Measurements from ENCODE around the gene TBC1D5. TPM values are rescaled to one million over a fixed set of nuclear protein-coding genes. Genes with fewer than 3 reads are reported as not detected.

Gene TBC1D5
- total and polyA plus RNA-seq, 2 of the 8 experiments (the other 6 are each of a cell fraction or from before 2014, with no cell fraction given): 11.0 to 22.9 TPM

GRCh38 chr3:17724948-17725347 is 17.5 kb downstream of the TBC1D5 start:
- 93% methylated on average over 1 of the region's 1 CpG; no CpG with 5 or more reads in 1 of the 2 experiments for WGBS, 2 experiments (ENCODE audit: extremely low coverage in 1 of 2, insufficient coverage in 1 of 2, insufficient read length in 1 of 2, insufficient replicate concordance in 2 of 2, low coverage in 1 of 2, low lambda C conversion rate in 2 of 2, missing lambda C conversion rate in 1 of 2)
- no peak overlapping the region for H3K14ac ChIP-seq (ENCODE audit: insufficient read length)
- H3K4me1 ChIP-seq (replicated peaks in 1 of 4; ENCODE audit: control insufficient read depth in 3 of 4, insufficient read depth in 4 of 4, low read length in 3 of 4): no peaks in the 10 kb centered on the region
- no peak for FAIRE-seq
- CTCF ChIA-PET (ENCODE audit: partially characterized antibody): no interaction called here
- no peak overlapping the region for H3K4ac ChIP-seq (replicated peaks; ENCODE audit: insufficient read length, low read depth, low read length)
- H2BK120ac ChIP-seq (replicated peaks; ENCODE audit: low read depth, low read length): no peak overlapping the region
- no peak overlapping the region for H3K4me2 ChIP-seq (ENCODE audit: insufficient read depth in 1 of 2, low read depth in 2 of 2, low read length in 2 of 2)
- no peak overlapping the region for H3K18ac ChIP-seq (ENCODE audit: extremely low read depth, low read length)
- no peak overlapping the region for H3K27ac ChIP-seq (ENCODE audit: low read depth, low read length)
- H3K9ac ChIP-seq (replicated peaks in 1 of 4; ENCODE audit: extremely low read depth in 1 of 4, low read depth in 3 of 4, low read length in 3 of 4): no peak overlapping the region
- H4K5ac ChIP-seq (ENCODE audit: insufficient read length, low read depth, low read length): no peak overlapping the region
- H2BK20ac ChIP-seq (ENCODE audit: low read length): no peak overlapping the region
- no peak overlapping the region for H4K91ac ChIP-seq (replicated peaks; ENCODE audit: insufficient read length, low read length)
- no peak overlapping the region for H2AFZ ChIP-seq (ENCODE audit: low read length)
- no peaks in the 10 kb centered on the region for H4K20me1 ChIP-seq (replicated peaks in 1 of 2; ENCODE audit: control insufficient read depth in 1 of 2, insufficient read depth in 2 of 2, low read length in 2 of 2)
- no peak overlapping the region for H2BK12ac ChIP-seq (ENCODE audit: low read depth, low read length)
- H3K4me3 ChIP-seq (ENCODE audit: extremely low read depth in 1 of 4, insufficient read depth in 2 of 4, low read depth in 3 of 4, low read length in 4 of 4): no peak overlapping the region
- 0 out of 4 replicates have a peak, but pooled peaks cover 0 to 5% of the 10 kb centered on the region in 2 experiments for H3K79me2 ChIP-seq (ENCODE audit: control insufficient read depth in 1 of 2, insufficient read depth in 2 of 2, low read length in 2 of 2)
- H2BK15ac ChIP-seq (ENCODE audit: low read length): no peak overlapping the region
- TF ChIP-seq TAF7 (optimal IDR thresholded peaks at IDR 0.05; ENCODE audit: borderline replicate concordance, low read depth, low read length) (no peak), MAFK (IDR thresholded peaks at IDR 0.05; ENCODE audit: low read depth, low read length) (no peak), CEBPB (IDR thresholded peaks at IDR 0.05; ENCODE audit: low read depth, low read length) (no peak), EP300 (IDR thresholded peaks at IDR 0.05; ENCODE audit: borderline replicate concordance in 1 of 2, low read depth in 2 of 2, low read length in 2 of 2) (no peak), SP2 (IDR thresholded peaks at IDR 0.05; ENCODE audit: low read length) (no peak), NANOG (IDR thresholded peaks at IDR 0.05; ENCODE audit: insufficient read depth, low read depth, low read length, poor library complexity, severe bottlenecking) (no peak), SIRT6 (IDR thresholded peaks at IDR 0.05; ENCODE audit: low read length) (no peak)
- DNase-seq (ENCODE audit: low read depth in 1 of 2, low spot score in 2 of 2): no peak
- H3K23me2 ChIP-seq (ENCODE audit: low read depth, low read length): no peaks in the 10 kb centered on the region; the same call in 1 of the 2 replicates
- H3K79me1 ChIP-seq (ENCODE audit: low read depth, low read length): no peaks in the 10 kb centered on the region
- no peak overlapping the region for H4K8ac ChIP-seq (ENCODE audit: extremely low read depth, insufficient read depth, low read length)
- H2BK5ac ChIP-seq (ENCODE audit: low read depth, low read length): no peak overlapping the region
- no peak overlapping the region for H2AK5ac ChIP-seq (ENCODE audit: low read depth, low read length)
- no peaks in the 10 kb centered on the region for H3K9me3 ChIP-seq (ENCODE audit: insufficient read depth in 2 of 2, low read depth in 1 of 2, low read length in 1 of 2)
- POLR2A ChIA-PET (ENCODE audit: partially characterized antibody): no interaction called here
- H3K23ac ChIP-seq (ENCODE audit: insufficient read length): no peak overlapping the region
- 0 out of 8 replicates have a peak, but pooled peaks cover 0 to 3% (median 0%) of the 10 kb centered on the region in 4 experiments for H3K36me3 ChIP-seq (ENCODE audit: control insufficient read depth in 2 of 4, insufficient read depth in 4 of 4, low read length in 3 of 4)
- H3K56ac ChIP-seq (replicated peaks; ENCODE audit: insufficient read length, low read depth, low read length): no peak overlapping the region
- no peaks in the 10 kb centered on the region for H3K27me3 ChIP-seq (replicated peaks in 1 of 4; ENCODE audit: control insufficient read depth in 3 of 4, extremely low read depth in 1 of 4, insufficient read depth in 3 of 4, low read length in 3 of 4)
